Measurements from ENCODE around the gene ITPKB. TPM values are rescaled to one million over a fixed set of nuclear protein-coding genes. Genes with fewer than 3 reads are reported as not detected.
A peak's percentile ranks its signal among the peaks of the same experiment; 100 is the strongest.

Gene ITPKB
- total and polyA plus RNA-seq, 4 donors, result 2.1 to 31.8 (median 11.7) TPM

- H3K4me3 ChIP-seq (ENCODE audit: low read length in 2 of 2), result no peak overlapping the region
- H3K4me1 ChIP-seq (ENCODE audit: control insufficient read depth in 1 of 2, insufficient read depth in 2 of 2, low read length in 2 of 2), result peaks cover 0 to 5% of the 10 kb centered on the region in 2 donors
- no peaks in the 10 kb centered on the region for H3K27me3 ChIP-seq (ENCODE audit: control insufficient read depth in 1 of 2, insufficient read depth in 2 of 2, low read length in 1 of 2)
- intact Hi-C loops (cut with DNase I), result loop anchor here in 1 of 2 donors (5.0 kb wide), 1 partner anchor 79 kb away; the partner anchor contains the start of gene ITPKB
- DNase-seq (peak; percentile 37 to 60), ATAC-seq (ENCODE audit: low FRiP score) (no peak)
- H3K36me3 ChIP-seq (ENCODE audit: control insufficient read depth in 1 of 2, insufficient read depth in 2 of 2, low read length in 1 of 2), result no peaks in the 10 kb centered on the region
- no peaks in the 10 kb centered on the region for H3K9me3 ChIP-seq (ENCODE audit: control insufficient read depth, low read length)
- WGBS, 2 donors, result 68 to 71% methylated on average over 22 of the region's 22 CpGs
- peak overlapping the region in 1 of 2 donors; percentile 19 for H3K27ac ChIP-seq (ENCODE audit: low read depth in 1 of 2, low read length in 2 of 2)
These were observed 80.4 kb downstream of the ITPKB start for GRCh38 chr1:226658546-226659125.

- WGBS, 2 donors, result 13 to 22% methylated on average over 10 of the region's 10 CpGs
- intact Hi-C loops (cut with DNase I), result loop anchor here in 1 of 2 donors (5.0 kb wide), 1 partner anchor 79 kb away; the partner anchor contains the start of gene ITPKB
- H3K36me3 ChIP-seq (ENCODE audit: control insufficient read depth in 1 of 2, insufficient read depth in 2 of 2, low read length in 1 of 2), result no peaks in the 10 kb centered on the region
- ATAC-seq (ENCODE audit: low FRiP score) (no peak), DNase-seq (peak; percentile 44 to 74)
- H3K27me3 ChIP-seq (ENCODE audit: control insufficient read depth in 1 of 2, insufficient read depth in 2 of 2, low read length in 1 of 2), result no peaks in the 10 kb centered on the region
- peaks cover 0 to 5% of the 10 kb centered on the region in 2 donors for H3K4me1 ChIP-seq (ENCODE audit: control insufficient read depth in 1 of 2, insufficient read depth in 2 of 2, low read length in 2 of 2)
- H3K9me3 ChIP-seq (ENCODE audit: control insufficient read depth, low read length), result no peaks in the 10 kb centered on the region
- H3K27ac ChIP-seq (ENCODE audit: low read depth in 1 of 2, low read length in 2 of 2), result peak overlapping the region; percentile 14 to 32
- H3K4me3 ChIP-seq (ENCODE audit: low read length in 2 of 2), result no peak overlapping the region
These were observed 81.1 kb downstream of the ITPKB start for GRCh38 chr1:226657895-226658545.

GRCh38 chr1:226656601-226657277 lies 82.3 kb downstream of the ITPKB start:
- ATAC-seq (ENCODE audit: low FRiP score), result peak; percentile 15
- Histone ChIP-seq H3K27ac (ENCODE audit: low read depth in 1 of 2, low read length in 2 of 2) (peak overlapping the region in 1 of 2 donors; percentile 28), H3K9me3 (ENCODE audit: control insufficient read depth, low read length) (no peaks in the 10 kb centered on the region), H3K4me1 (ENCODE audit: control insufficient read depth in 1 of 2, insufficient read depth in 2 of 2, low read length in 2 of 2) (peaks cover 0 to 5% of the 10 kb centered on the region in 2 donors), H3K4me3 (ENCODE audit: low read length in 2 of 2) (no peak overlapping the region), H3K36me3 (ENCODE audit: control insufficient read depth in 1 of 2, insufficient read depth in 2 of 2, low read length in 1 of 2) (no peaks in the 10 kb centered on the region), H3K27me3 (ENCODE audit: control insufficient read depth in 1 of 2, insufficient read depth in 2 of 2, low read length in 1 of 2) (no peaks in the 10 kb centered on the region)
- intact Hi-C loops (cut with DNase I), result loop anchor here in 1 of 2 donors (5.0 kb wide), 1 partner anchor 81 kb away; the partner anchor contains the start of gene ITPKB
- WGBS, 2 donors, result 1 to 6% methylated on average over 12 of the region's 12 CpGs
- DNase-seq, result peak; percentile 78 to 80

- H3K27me3 ChIP-seq (ENCODE audit: control insufficient read depth in 1 of 2, insufficient read depth in 2 of 2, low read length in 1 of 2), result no peaks in the 10 kb centered on the region
- peaks cover 0 to 5% of the 10 kb centered on the region in 2 donors for H3K4me1 ChIP-seq (ENCODE audit: control insufficient read depth in 1 of 2, insufficient read depth in 2 of 2, low read length in 2 of 2)
- no peak overlapping the region for H3K27ac ChIP-seq (ENCODE audit: low read depth in 1 of 2, low read length in 2 of 2)
- DNase-seq (peak; percentile 39 to 53), ATAC-seq (ENCODE audit: low FRiP score) (no peak)
- 36 to 43% methylated on average over 4 of the region's 4 CpGs for WGBS, 2 donors
- H3K4me3 ChIP-seq (ENCODE audit: low read length in 2 of 2), result no peak overlapping the region
- no peaks in the 10 kb centered on the region for H3K9me3 ChIP-seq (ENCODE audit: control insufficient read depth, low read length)
- intact Hi-C loops (cut with DNase I), result loop anchor here in 1 of 2 donors (5.0 kb wide), 1 partner anchor 81 kb away; the partner anchor contains the start of gene ITPKB
- no peaks in the 10 kb centered on the region for H3K36me3 ChIP-seq (ENCODE audit: control insufficient read depth in 1 of 2, insufficient read depth in 2 of 2, low read length in 1 of 2)
These were observed 82.9 kb downstream of the ITPKB start for GRCh38 chr1:226656201-226656600.

- H3K27me3 ChIP-seq (ENCODE audit: control insufficient read depth in 1 of 2, insufficient read depth in 2 of 2, low read length in 1 of 2), result no peaks in the 10 kb centered on the region
- 86 to 87% methylated on average over 12 of the region's 12 CpGs for WGBS, 2 donors
- no peaks in the 10 kb centered on the region for H3K36me3 ChIP-seq (ENCODE audit: control insufficient read depth in 1 of 2, insufficient read depth in 2 of 2, low read length in 1 of 2)
- H3K4me3 ChIP-seq (ENCODE audit: low read length in 2 of 2), result no peak overlapping the region
- ATAC-seq (ENCODE audit: low FRiP score), result no peak
- H3K27ac ChIP-seq (ENCODE audit: low read depth in 1 of 2, low read length in 2 of 2), result no peak overlapping the region
- H3K4me1 ChIP-seq (ENCODE audit: control insufficient read depth in 1 of 2, insufficient read depth in 2 of 2, low read length in 2 of 2), result peaks cover 0 to 5% of the 10 kb centered on the region in 2 donors
- no peaks in the 10 kb centered on the region for H3K9me3 ChIP-seq (ENCODE audit: control insufficient read depth, low read length)
- intact Hi-C loops (cut with DNase I), result loop anchor here in 1 of 2 donors (5.0 kb wide), 1 partner anchor 82 kb away; the partner anchor contains the start of gene ITPKB
- peak; percentile 61 to 65 for DNase-seq
These were observed 83.6 kb downstream of the ITPKB start for GRCh38 chr1:226655251-226656163.

- peaks cover 0 to 5% of the 10 kb centered on the region in 2 donors for H3K4me1 ChIP-seq (ENCODE audit: control insufficient read depth in 1 of 2, insufficient read depth in 2 of 2, low read length in 2 of 2)
- 72 to 78% methylated on average over 8 of the region's 8 CpGs for WGBS, 2 donors
- DNase-seq (peak in 1 of 2 donors; percentile 41), ATAC-seq (ENCODE audit: low FRiP score) (no peak)
- no peaks in the 10 kb centered on the region for H3K36me3 ChIP-seq (ENCODE audit: control insufficient read depth in 1 of 2, insufficient read depth in 2 of 2, low read length in 1 of 2)
- no peaks in the 10 kb centered on the region for H3K9me3 ChIP-seq (ENCODE audit: control insufficient read depth, low read length)
- no peaks in the 10 kb centered on the region for H3K27me3 ChIP-seq (ENCODE audit: control insufficient read depth in 1 of 2, insufficient read depth in 2 of 2, low read length in 1 of 2)
- intact Hi-C loops (cut with DNase I), result loop anchor here (5.0 kb wide), 2 partner anchors 38 to 83 kb away; partner anchors contain the start of gene ITPKB (in 1 of the 2)
- no peak overlapping the region for H3K4me3 ChIP-seq (ENCODE audit: low read length in 2 of 2)
- H3K27ac ChIP-seq (ENCODE audit: low read depth in 1 of 2, low read length in 2 of 2), result no peak overlapping the region
These were observed 84.4 kb downstream of the ITPKB start for GRCh38 chr1:226654668-226655055.

GRCh38 chr1:226654046-226654667 lies 84.9 kb downstream of the ITPKB start:
- 41 to 60% methylated on average over 8 of the region's 8 CpGs for WGBS, 2 donors
- Histone ChIP-seq H3K4me3 (ENCODE audit: low read length in 2 of 2) (no peak overlapping the region), H3K4me1 (ENCODE audit: control insufficient read depth in 1 of 2, insufficient read depth in 2 of 2, low read length in 2 of 2) (peaks cover 0 to 5% of the 10 kb centered on the region in 2 donors), H3K27ac (ENCODE audit: low read depth in 1 of 2, low read length in 2 of 2) (no peak overlapping the region), H3K9me3 (ENCODE audit: control insufficient read depth, low read length) (no peaks in the 10 kb centered on the region), H3K36me3 (ENCODE audit: control insufficient read depth in 1 of 2, insufficient read depth in 2 of 2, low read length in 1 of 2) (no peaks in the 10 kb centered on the region), H3K27me3 (ENCODE audit: control insufficient read depth in 1 of 2, insufficient read depth in 2 of 2, low read length in 1 of 2) (no peaks in the 10 kb centered on the region)
- intact Hi-C loops (cut with DNase I), result loop anchor here in 1 of 2 donors (5.0 kb wide), 1 partner anchor 38 kb away; no protein-coding TSS in a partner anchor
- ATAC-seq (ENCODE audit: low FRiP score), result no peak
- peak; percentile 39 to 45 for DNase-seq
